IPS DF 19.7 (cell line): ENCODE measurements around the gene MGAT4B.

Source experiments
- DNase-seq: peaks from one replicate; pipeline ENCODE4 v3.0.0-alpha.2; 2013; ENCODE audit warnings: low read depth, low spot score

The MGAT4B gene

GRCh38 chr5:179812135-179812825 is 5.6 kb upstream of the MGAT4B start:
- no peak for DNase-seq

GRCh38 chr5:179805529-179806249 is 977 bp downstream of the MGAT4B start:
- DNase-seq, result no peak

- DNase-seq, result no peak
Measured at GRCh38 chr5:179805070-179805528, 1.6 kb downstream of the MGAT4B start.

GRCh38 chr5:179804555-179804947 is 2.1 kb downstream of the MGAT4B start:
- DNase-seq, result no peak

GRCh38 chr5:179803651-179804554 is 2.8 kb downstream of the MGAT4B start:
- no peak for DNase-seq

- DNase-seq, result no peak
Measured at GRCh38 chr5:179802950-179803562, 3.6 kb downstream of the MGAT4B start.

- no peak for DNase-seq
Measured at GRCh38 chr5:179802207-179802883, 4.3 kb downstream of the MGAT4B start.

- no peak for DNase-seq
Measured at GRCh38 chr5:179801304-179802206, 5.1 kb downstream of the MGAT4B start.

- DNase-seq, result no peak
Measured at GRCh38 chr5:179800696-179801201, 5.9 kb downstream of the MGAT4B start.

GRCh38 chr5:179800071-179800695 is 6.5 kb downstream of the MGAT4B start:
- no peak for DNase-seq

- DNase-seq, result no peak
Measured at GRCh38 chr5:179799644-179799973, 7.1 kb downstream of the MGAT4B start.

- no peak for DNase-seq
Measured at GRCh38 chr5:179798771-179799643, 7.7 kb downstream of the MGAT4B start.

GRCh38 chr5:179798144-179798770 is 8.4 kb downstream of the MGAT4B start:
- DNase-seq, result no peak

- no peak for DNase-seq
Measured at GRCh38 chr5:179797741-179798140, 8.9 kb downstream of the MGAT4B start.

- no peak for DNase-seq
Measured at GRCh38 chr5:179796877-179797608, 9.6 kb downstream of the MGAT4B start.

- DNase-seq, result no peak
Measured at GRCh38 chr5:179795863-179796833, 10.5 kb downstream of the MGAT4B start.
